ENCODE measurements around the gene CREBBP.

DNA sequence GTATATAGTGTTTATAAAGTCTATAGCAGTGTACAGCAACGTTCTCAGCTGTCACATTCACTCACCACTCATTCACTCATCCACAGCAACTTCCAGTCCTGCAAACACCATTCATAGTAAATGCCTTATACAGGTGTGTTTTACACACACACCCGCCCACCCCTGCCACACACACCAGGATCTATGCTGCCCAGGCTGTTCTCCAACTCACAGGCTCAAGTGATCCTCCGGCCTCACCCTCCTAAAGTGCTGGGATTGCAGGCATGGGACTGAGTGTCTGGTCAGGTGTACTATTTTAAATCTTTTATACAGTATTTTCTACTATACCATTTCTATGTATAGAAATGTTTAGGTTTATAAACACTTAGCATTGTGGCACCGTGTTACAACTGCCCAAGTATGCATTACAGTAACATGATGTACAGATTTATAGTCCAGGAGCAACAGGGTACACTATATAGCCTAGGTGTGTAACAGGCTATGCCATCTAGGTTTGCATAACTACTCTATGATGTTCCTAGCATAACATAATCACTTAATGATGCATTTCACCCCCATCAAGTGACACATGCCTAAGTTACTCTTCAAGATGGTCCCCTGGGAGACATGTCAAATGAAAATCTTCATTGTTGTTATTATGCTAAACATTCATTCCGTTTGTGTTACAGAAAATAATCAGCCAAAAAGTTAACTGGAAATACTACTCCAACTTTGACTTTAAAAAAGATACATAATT lies 42.5 kb downstream of the CREBBP start:
- no peak for TF ChIP-seq SUZ12 (IDR thresholded peaks at IDR 0.05; ENCODE audit: extremely low read depth, insufficient read depth, insufficient read length)
- TF ChIP-seq ZNF274 (IDR thresholded peaks at IDR 0.05; ENCODE audit: low read depth, low read length), result no peak
- no peak for TF ChIP-seq YY1 (IDR thresholded peaks at IDR 0.05; ENCODE audit: insufficient read depth, insufficient read length)
